ENCODE data around the gene UNC5C. TPM values are rescaled to one million over a fixed set of nuclear protein-coding genes. Genes with fewer than 3 reads are reported as not detected.

Gene UNC5C
- total RNA-seq, 1 donor from 2014 or later, result 0.39 TPM

DNA sequence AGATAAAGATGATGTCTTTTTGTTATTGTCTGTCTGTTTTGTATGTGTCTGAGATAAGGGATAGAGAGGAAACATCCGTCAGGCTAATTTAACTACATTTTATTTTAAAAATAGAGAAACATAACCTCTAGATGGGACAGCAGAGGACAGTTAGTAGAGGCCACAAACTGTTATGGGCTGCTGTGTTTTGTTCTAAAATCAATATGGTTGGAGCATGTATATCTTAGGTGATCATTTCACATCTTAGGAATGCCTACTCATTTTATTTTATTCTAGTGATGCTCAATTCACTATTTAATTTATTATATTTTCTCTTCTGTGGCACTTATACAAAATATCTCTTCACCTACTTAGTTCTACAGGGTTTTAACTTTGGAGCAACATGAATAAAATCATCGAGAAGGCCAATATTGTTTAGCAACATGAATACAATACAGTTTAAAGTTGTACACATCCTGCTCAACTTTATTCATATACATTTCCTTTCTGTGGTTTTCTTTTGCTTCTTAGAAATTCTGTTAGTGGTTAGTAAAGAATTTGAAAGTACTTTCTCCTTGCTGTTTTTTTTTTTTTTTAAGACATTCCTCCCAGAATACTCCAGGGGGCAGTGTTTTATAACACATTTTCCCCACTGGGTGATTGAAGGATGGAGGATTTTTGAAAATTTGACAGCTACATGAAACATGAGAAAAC, 392.9 kb downstream of the UNC5C start:
- no peaks in the 10 kb centered on the region for H4K20me1 ChIP-seq (ENCODE audit: low read depth)
- peak; percentile 42 for DNase-seq (ENCODE audit: low spot score)
- H3K27ac Mint-ChIP-seq, result no peak overlapping the region

DNA sequence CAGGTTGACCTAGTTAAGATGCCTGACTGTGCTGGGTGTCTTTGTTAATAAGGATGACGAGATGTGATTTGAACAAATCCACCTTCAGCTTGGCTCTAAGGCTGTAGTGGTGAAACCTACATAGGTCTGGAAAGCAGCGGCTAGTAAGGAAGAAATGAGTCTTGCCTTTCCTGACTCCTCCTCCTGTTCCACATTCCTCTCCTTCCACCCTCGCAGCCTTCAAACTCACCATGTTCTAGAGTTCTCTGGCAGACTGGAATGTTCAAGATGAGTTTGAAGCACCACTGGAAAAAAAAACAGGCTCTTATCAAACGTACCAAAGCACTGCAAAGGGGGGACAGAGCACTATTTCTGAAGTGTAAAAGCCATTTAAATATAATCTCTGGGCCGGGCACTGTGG, 395.6 kb downstream of the UNC5C start:
- TF ChIP-seq EZH2 (IDR thresholded peaks at IDR 0.05) (no peak), EZH2phosphoT487 (IDR thresholded peaks at IDR 0.05) (no peak)
- TF ChIP-seq, protein P1, sequence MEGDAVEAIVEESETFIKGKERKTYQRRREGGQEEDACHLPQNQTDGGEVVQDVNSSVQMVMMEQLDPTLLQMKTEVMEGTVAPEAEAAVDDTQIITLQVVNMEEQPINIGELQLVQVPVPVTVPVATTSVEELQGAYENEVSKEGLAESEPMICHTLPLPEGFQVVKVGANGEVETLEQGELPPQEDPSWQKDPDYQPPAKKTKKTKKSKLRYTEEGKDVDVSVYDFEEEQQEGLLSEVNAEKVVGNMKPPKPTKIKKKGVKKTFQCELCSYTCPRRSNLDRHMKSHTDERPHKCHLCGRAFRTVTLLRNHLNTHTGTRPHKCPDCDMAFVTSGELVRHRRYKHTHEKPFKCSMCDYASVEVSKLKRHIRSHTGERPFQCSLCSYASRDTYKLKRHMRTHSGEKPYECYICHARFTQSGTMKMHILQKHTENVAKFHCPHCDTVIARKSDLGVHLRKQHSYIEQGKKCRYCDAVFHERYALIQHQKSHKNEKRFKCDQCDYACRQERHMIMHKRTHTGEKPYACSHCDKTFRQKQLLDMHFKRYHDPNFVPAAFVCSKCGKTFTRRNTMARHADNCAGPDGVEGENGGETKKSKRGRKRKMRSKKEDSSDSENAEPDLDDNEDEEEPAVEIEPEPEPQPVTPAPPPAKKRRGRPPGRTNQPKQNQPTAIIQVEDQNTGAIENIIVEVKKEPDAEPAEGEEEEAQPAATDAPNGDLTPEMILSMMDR (IDR thresholded peaks at IDR 0.05), result no peak
- Histone ChIP-seq H3K36me3 (no peaks in the 10 kb centered on the region), H3K27ac (no peak overlapping the region), H3K79me2 (ENCODE audit: low read depth) (no peaks in the 10 kb centered on the region), H3K4me1 (no peaks in the 10 kb centered on the region), H3K4me3 (no peak overlapping the region), H3K9me3 (ENCODE audit: low read depth) (no peaks in the 10 kb centered on the region), H3F3A (ENCODE audit: low read depth) (no peaks in the 10 kb centered on the region), H3K9ac (no peak overlapping the region), H4K20me1 (ENCODE audit: low read depth) (no peaks in the 10 kb centered on the region), H2AFZ (replicated peaks) (no peak overlapping the region), H3K4me2 (no peak overlapping the region), H3K27me3 (no peaks in the 10 kb centered on the region)
- no peak overlapping the region for H3K27ac Mint-ChIP-seq
- peaks cover 26% of the 10 kb centered on the region for H3K4me1 Mint-ChIP-seq
- H3K36me3 Mint-ChIP-seq, result peaks cover 11% of the 10 kb centered on the region
- no peak for DNase-seq (ENCODE audit: low spot score)
- no peaks in the 10 kb centered on the region for H3K27me3 Mint-ChIP-seq (ENCODE audit: insufficient read depth, low read depth)
- no peaks in the 10 kb centered on the region for H3K9me3 Mint-ChIP-seq
- H3K4me3 Mint-ChIP-seq, result no peak overlapping the region

More for the DNA sequence above, 392.9 kb downstream of the UNC5C start:
- Histone ChIP-seq H3K9ac (no peak overlapping the region), H3K27ac (no peak overlapping the region), H3K4me3 (no peak overlapping the region), H3K4me1 (peaks cover under 1% of the 10 kb centered on the region), H3F3A (ENCODE audit: low read depth) (no peaks in the 10 kb centered on the region), H3K9me3 (ENCODE audit: low read depth) (no peaks in the 10 kb centered on the region), H3K4me2 (no peak overlapping the region), H3K36me3 (no peaks in the 10 kb centered on the region), H3K27me3 (no peaks in the 10 kb centered on the region), H3K79me2 (ENCODE audit: low read depth) (no peaks in the 10 kb centered on the region), H2AFZ (replicated peaks) (no peak overlapping the region)
- peaks cover 20% of the 10 kb centered on the region for H3K36me3 Mint-ChIP-seq
- TF ChIP-seq, protein P1 (IDR thresholded peaks at IDR 0.05), result peak; percentile 87
- no peak for TF ChIP-seq EZH2 (IDR thresholded peaks at IDR 0.05)
- TF ChIP-seq EZH2phosphoT487 (IDR thresholded peaks at IDR 0.05), result no peak
- H3K4me1 Mint-ChIP-seq, result peaks cover 47% of the 10 kb centered on the region
- peaks cover 4% of the 10 kb centered on the region for H3K27me3 Mint-ChIP-seq (ENCODE audit: insufficient read depth, low read depth)
- no peaks in the 10 kb centered on the region for H3K9me3 Mint-ChIP-seq
- H3K4me3 Mint-ChIP-seq, result no peak overlapping the region

DNA sequence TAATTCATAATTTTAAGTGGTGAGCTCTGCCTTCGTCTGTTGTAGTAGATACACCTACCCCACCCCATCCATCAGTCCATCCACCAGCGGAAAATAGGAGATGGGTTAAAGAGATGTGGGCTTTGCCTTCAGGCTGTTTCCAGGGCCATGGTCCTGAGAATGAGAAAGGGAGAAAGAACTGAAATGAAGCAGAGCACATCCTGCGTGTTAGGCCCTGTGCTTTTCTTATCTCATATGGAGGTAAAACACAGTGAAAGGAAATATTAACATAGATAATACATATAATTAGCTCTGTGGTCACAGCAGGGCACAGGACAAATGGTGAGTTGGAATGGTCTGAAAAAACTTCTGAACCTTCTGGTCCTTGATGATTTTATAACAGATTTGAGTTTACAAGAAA, 397.5 kb downstream of the UNC5C start:
- Histone ChIP-seq H2AFZ (replicated peaks) (no peak overlapping the region), H3K4me3 (no peak overlapping the region), H3K36me3 (no peaks in the 10 kb centered on the region), H3K9me3 (ENCODE audit: low read depth) (no peaks in the 10 kb centered on the region), H4K20me1 (ENCODE audit: low read depth) (no peaks in the 10 kb centered on the region), H3K4me1 (no peaks in the 10 kb centered on the region), H3K27me3 (no peaks in the 10 kb centered on the region), H3K4me2 (no peak overlapping the region), H3K79me2 (ENCODE audit: low read depth) (no peaks in the 10 kb centered on the region), H3K27ac (no peak overlapping the region), H3F3A (ENCODE audit: low read depth) (no peaks in the 10 kb centered on the region), H3K9ac (no peak overlapping the region)
- no peak for DNase-seq (ENCODE audit: low spot score)
- peaks cover 11% of the 10 kb centered on the region for H3K4me1 Mint-ChIP-seq
- TF ChIP-seq, protein P1 (IDR thresholded peaks at IDR 0.05), result no peak
- H3K27ac Mint-ChIP-seq, result no peak overlapping the region
- no peaks in the 10 kb centered on the region for H3K9me3 Mint-ChIP-seq
- H3K36me3 Mint-ChIP-seq, result peaks cover 14% of the 10 kb centered on the region
- no peak overlapping the region for H3K4me3 Mint-ChIP-seq
- H3K27me3 Mint-ChIP-seq (ENCODE audit: insufficient read depth, low read depth), result no peaks in the 10 kb centered on the region

Data from neural progenitor cell (in vitro differentiated cells).